NB4 (cell line): ENCODE data around the gene TENM4.

ENCODE experiments used
- CTCF ChIP-seq: IDR thresholded peaks from one replicate; pipeline ENCODE4 v1.5.1; 2012; ENCODE audit warnings: low read depth, low read length
- POLR2A ChIP-seq: IDR thresholded peaks from 2 replicates; pipeline ENCODE4 v1.6.1; 2011; ENCODE audit warnings: mild to moderate bottlenecking; ENCODE audit not compliant: insufficient read length; ENCODE audit errors: extremely low read depth

DNA sequence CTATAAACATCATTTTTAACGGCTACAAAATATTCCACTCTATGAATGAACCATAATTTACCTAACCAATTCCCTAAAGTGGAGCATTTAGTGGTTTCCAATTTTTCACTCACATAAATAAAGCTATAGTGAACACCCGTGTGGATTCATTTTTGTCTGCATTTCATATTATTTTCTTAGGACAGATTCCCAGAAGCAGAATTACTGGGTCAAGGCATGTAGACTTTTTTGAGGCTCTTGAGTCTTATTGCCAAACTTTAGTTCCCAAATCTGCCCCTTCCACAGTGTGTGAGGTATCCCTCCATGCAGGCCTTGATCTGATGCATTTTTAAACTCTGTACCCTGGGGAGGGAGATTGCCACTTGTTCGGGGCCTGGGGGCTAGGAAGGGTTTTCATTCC lies 198.2 kb downstream of the TENM4 start:
- no peak for TF ChIP-seq CTCF
- no peak for TF ChIP-seq POLR2A
